Measurements from ENCODE around the gene GPC5. TPM values are rescaled to one million over a fixed set of nuclear protein-coding genes. Genes with fewer than 3 reads are reported as not detected.
A peak's percentile ranks its signal among the peaks of the same experiment; 100 is the strongest.
"Not testable (repeated sequence)": the region's sequence is repeated elsewhere in the genome, so short reads cannot be mapped to it uniquely, and the experiment has no call there.

Gene GPC5
- total RNA-seq, 1 donor from 2014 or later: 10.2 TPM

DNA sequence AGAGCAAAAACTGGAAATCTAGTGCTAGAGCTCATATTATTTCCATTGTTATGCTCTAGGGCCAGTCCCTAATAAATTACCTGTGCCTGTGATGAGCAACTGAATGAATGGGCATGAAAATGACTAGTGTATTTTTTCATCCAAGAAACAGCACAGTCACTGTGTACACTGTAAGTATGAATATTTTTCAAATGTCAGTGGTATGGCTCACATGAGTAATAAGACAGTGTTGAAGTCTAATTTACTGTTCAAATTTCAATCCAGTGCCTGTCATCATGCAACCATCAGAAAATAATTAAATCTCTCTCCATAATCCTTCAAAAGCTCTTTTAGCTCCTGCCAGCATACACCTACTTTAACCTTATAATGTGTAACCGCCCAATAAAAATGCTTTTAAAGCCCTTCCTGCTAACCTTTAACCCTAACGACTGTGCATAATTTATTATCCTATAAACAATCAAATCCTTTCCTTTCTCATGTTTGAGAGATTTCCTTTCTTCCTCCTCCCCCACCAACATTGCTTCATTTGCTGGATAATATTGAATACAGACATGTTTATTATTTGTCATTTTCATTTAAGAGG, 378.3 kb downstream of the GPC5 start:
- Mint-ChIP-seq H3K9me3 (ENCODE audit: unreplicated experiment) (peaks cover 3% of the 10 kb centered on the region), H3K4me1 (ENCODE audit: low read depth, unreplicated experiment) (peaks cover 9% of the 10 kb centered on the region), H3K4me3 (ENCODE audit: unreplicated experiment) (no peak overlapping the region), H3K27ac (ENCODE audit: unreplicated experiment) (no peak overlapping the region), H3K27me3 (ENCODE audit: unreplicated experiment) (no peaks in the 10 kb centered on the region), H3K36me3 (ENCODE audit: unreplicated experiment) (no peaks in the 10 kb centered on the region)
- TF ChIP-seq CTCF (IDR thresholded peaks at IDR 0.05; ENCODE audit: partially characterized antibody, unreplicated experiment): no peak
- DNase-seq: no peak

GRCh38 chr13:91778123-91778522, 379.7 kb downstream of the GPC5 start:
- peaks cover 3% of the 10 kb centered on the region for H3K9me3 Mint-ChIP-seq (ENCODE audit: unreplicated experiment)
- no peak for DNase-seq
- no peak overlapping the region for H3K4me3 Mint-ChIP-seq (ENCODE audit: unreplicated experiment)
- TF ChIP-seq CTCF (IDR thresholded peaks at IDR 0.05; ENCODE audit: partially characterized antibody, unreplicated experiment): no peak
- H3K36me3 Mint-ChIP-seq (ENCODE audit: unreplicated experiment): no peaks in the 10 kb centered on the region
- H3K27ac Mint-ChIP-seq (ENCODE audit: unreplicated experiment): no peak overlapping the region
- H3K27me3 Mint-ChIP-seq (ENCODE audit: unreplicated experiment): peaks cover 2% of the 10 kb centered on the region
- peaks cover 9% of the 10 kb centered on the region for H3K4me1 Mint-ChIP-seq (ENCODE audit: low read depth, unreplicated experiment)

- not testable (repeated sequence) for H3K27ac Mint-ChIP-seq (ENCODE audit: unreplicated experiment); H3K27me3 Mint-ChIP-seq (ENCODE audit: unreplicated experiment); H3K9me3 Mint-ChIP-seq (ENCODE audit: unreplicated experiment); H3K36me3 Mint-ChIP-seq (ENCODE audit: unreplicated experiment); H3K4me3 Mint-ChIP-seq (ENCODE audit: unreplicated experiment)
- peak; percentile 25 for TF ChIP-seq CTCF (IDR thresholded peaks at IDR 0.05; ENCODE audit: partially characterized antibody, unreplicated experiment)
- H3K4me1 Mint-ChIP-seq (ENCODE audit: low read depth, unreplicated experiment): peaks cover 10% of the 10 kb centered on the region
- peak; percentile 27 for DNase-seq
Observed at GRCh38 chr13:91781982-91782691, 383.7 kb downstream of the GPC5 start.

GRCh38 chr13:91785431-91786119, 387.2 kb downstream of the GPC5 start:
- TF ChIP-seq CTCF (IDR thresholded peaks at IDR 0.05; ENCODE audit: partially characterized antibody, unreplicated experiment): no peak
- no peak overlapping the region for H3K4me3 Mint-ChIP-seq (ENCODE audit: unreplicated experiment)
- peaks cover 7% of the 10 kb centered on the region for H3K4me1 Mint-ChIP-seq (ENCODE audit: low read depth, unreplicated experiment)
- H3K27ac Mint-ChIP-seq (ENCODE audit: unreplicated experiment): no peak overlapping the region
- H3K36me3 Mint-ChIP-seq (ENCODE audit: unreplicated experiment): no peaks in the 10 kb centered on the region
- no peaks in the 10 kb centered on the region for H3K9me3 Mint-ChIP-seq (ENCODE audit: unreplicated experiment)
- H3K27me3 Mint-ChIP-seq (ENCODE audit: unreplicated experiment): peaks cover 2% of the 10 kb centered on the region
- DNase-seq: no peak

- no peak for TF ChIP-seq CTCF (IDR thresholded peaks at IDR 0.05; ENCODE audit: partially characterized antibody, unreplicated experiment)
- Mint-ChIP-seq H3K4me1 (ENCODE audit: low read depth, unreplicated experiment) (no peaks in the 10 kb centered on the region), H3K27me3 (ENCODE audit: unreplicated experiment) (no peaks in the 10 kb centered on the region), H3K4me3 (ENCODE audit: unreplicated experiment) (no peak overlapping the region), H3K9me3 (ENCODE audit: unreplicated experiment) (no peaks in the 10 kb centered on the region), H3K36me3 (ENCODE audit: unreplicated experiment) (no peaks in the 10 kb centered on the region), H3K27ac (ENCODE audit: unreplicated experiment) (no peak overlapping the region)
- no peak for DNase-seq
Observed at GRCh38 chr13:91792054-91792453, 393.6 kb downstream of the GPC5 start.

All from glutamatergic neuron (in vitro differentiated cells).